HFF-Myc (cell line): Measurements from ENCODE around the gene CIB4.

Source experiments
- DNase-seq: peaks from one replicate; pipeline ENCODE4 v3.0.0-alpha.2; 2011; ENCODE audit warnings: low read depth; ENCODE audit errors: extremely low read depth
- H3K4me3 ChIP-seq: replicated peaks from 2 replicates; pipeline ENCODE4 v1.5.1; 2011; ENCODE audit warnings: low read depth, mild to moderate bottlenecking, control low read depth, low read length
- CTCF ChIP-seq: IDR thresholded peaks from 2 replicates; pipeline ENCODE4 v1.5.1; 2012; ENCODE audit warnings: mild to moderate bottlenecking, low read depth, low read length, control low read depth; ENCODE audit errors: missing control alignments

The CIB4 gene

GRCh38 chr2:26618611-26619010, 22.6 kb downstream of the CIB4 start:
- DNase-seq = no peak
- TF ChIP-seq CTCF = no peak
- H3K4me3 ChIP-seq = no peak overlapping the region

- no peak overlapping the region for H3K4me3 ChIP-seq
- DNase-seq = no peak
- TF ChIP-seq CTCF = no peak
These were observed 23.5 kb downstream of the CIB4 start for GRCh38 chr2:26617588-26618083.

- no peak for DNase-seq
- no peak for TF ChIP-seq CTCF
- no peak overlapping the region for H3K4me3 ChIP-seq
These were observed 24.2 kb downstream of the CIB4 start for GRCh38 chr2:26616706-26617587.

GRCh38 chr2:26615860-26616705, 25.1 kb downstream of the CIB4 start:
- no peak for TF ChIP-seq CTCF
- DNase-seq = no peak
- H3K4me3 ChIP-seq = no peak overlapping the region

- H3K4me3 ChIP-seq = no peak overlapping the region
- no peak for DNase-seq
- peak; percentile 13 for TF ChIP-seq CTCF
These were observed 25.8 kb downstream of the CIB4 start for GRCh38 chr2:26615336-26615859.

GRCh38 chr2:26614216-26615138, 26.7 kb downstream of the CIB4 start:
- no peak for DNase-seq
- H3K4me3 ChIP-seq = no peak overlapping the region
- TF ChIP-seq CTCF = no peak
